KG1 (cell line): ENCODE data around the gene EGF.
"Not testable (repeated sequence)": the region's sequence is repeated elsewhere in the genome, so short reads cannot be mapped to it uniquely, and the experiment has no call there.

Experiments used
- DNase-seq: peaks from one replicate; lab custom pipeline; 2025; lab: John Stamatoyannopoulos, UW

The EGF gene

GRCh38 chr4:110039164-110039563 is 126.5 kb downstream of the EGF start:
- not testable (repeated sequence) for DNase-seq

GRCh38 chr4:110041735-110042134 is 129.1 kb downstream of the EGF start:
- no peak for DNase-seq

DNA sequence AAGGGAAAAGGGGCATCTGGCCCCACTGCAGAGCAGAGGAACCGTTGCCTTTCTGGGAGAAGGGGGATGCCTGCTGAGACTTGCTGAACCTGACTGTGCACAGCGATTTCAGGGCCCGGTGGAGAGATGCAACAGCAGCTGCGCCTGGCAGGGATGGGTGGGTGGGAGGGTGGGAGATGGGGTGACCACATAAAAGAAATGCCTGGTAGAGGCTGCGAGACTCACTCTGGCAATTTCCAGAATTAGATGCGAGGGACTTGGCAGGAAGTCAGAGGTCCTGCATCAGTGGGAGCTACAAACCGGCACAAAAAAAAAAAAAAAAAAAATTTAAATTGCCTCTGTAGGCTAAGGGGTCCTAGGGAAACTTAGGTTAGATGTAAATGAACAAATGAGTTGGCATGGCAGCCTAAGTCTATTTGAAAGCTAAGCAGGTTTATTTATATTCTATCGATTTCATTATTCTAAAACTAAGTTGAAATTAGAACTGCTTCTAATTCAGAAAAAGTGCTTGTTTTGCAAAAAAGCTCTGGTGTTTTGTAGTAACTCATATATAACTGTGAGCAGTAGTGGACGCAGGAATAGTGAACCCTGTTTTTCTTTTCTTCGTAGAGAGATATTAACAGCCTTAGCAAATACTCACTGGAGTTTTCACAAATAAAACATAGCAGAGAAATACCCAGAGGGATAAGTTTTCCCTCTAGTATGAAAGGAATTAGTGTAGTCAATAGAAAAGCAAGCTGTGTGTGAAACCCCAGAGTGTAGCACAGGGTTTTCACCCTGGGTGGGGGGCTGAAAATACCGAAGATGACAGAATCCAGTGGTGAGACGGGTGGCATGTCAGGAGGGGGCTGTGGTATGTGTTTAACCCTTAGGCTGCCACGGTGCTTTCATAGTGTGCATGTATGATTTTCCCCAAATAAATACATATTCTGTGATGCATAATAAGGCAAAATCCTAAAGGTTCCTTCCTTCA is 130.1 kb downstream of the EGF start:
- DNase-seq, result no peak

DNA sequence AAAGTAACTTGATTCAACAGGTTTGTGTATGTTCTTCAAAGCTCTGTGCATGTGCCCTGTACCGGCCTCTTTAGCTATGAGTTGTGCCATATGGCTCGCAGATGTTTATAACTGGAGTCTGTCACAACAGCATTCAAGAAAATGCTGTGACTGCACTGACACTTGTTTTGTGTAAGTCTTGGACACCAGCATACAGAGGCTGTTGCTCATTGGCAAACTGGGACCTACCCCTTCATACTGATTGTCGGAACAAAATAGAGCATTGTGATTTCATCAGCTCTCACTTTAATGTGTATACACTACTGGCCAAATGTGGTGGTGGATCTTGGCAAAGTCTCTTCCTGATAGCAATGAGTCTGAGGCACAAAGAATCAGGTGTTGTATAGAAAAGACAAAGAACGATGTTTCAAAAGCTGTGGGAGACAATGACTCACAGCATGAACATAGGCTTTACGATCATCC is 133.9 kb downstream of the EGF start:
- DNase-seq, result no peak

- DNase-seq, result no peak
Measured at GRCh38 chr4:110049951-110050925, 137.6 kb downstream of the EGF start.

- DNase-seq, result no peak
Measured at GRCh38 chr4:110055158-110055768, 142.6 kb downstream of the EGF start.

- no peak for DNase-seq
Measured at GRCh38 chr4:110058677-110059076, 146.0 kb downstream of the EGF start.

- no peak for DNase-seq
Measured at GRCh38 chr4:110059556-110060191, 147.0 kb downstream of the EGF start.

DNA sequence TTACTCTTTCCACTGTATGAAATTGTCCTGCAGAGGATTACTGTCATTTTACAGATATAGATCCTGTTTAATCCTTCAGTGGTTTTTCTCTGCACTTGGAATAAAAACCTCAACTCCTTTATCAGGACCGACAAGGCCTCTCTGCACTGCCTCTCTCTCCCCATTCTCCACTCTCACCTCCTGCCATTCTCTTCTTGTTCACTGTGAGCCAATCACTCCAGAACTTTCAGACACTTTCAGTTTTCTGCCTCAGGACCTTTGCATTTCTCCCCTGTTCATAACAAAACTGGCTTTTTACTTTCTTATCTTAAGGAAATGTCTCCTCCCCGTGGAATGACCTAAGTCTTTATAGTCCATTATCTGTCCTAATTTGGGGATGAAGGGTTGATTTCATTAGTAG is 148.4 kb downstream of the EGF start:
- no peak for DNase-seq
